NB4 (cell line): ENCODE data around the gene BBX.

ENCODE experiments used
- CTCF ChIP-seq: IDR thresholded peaks from one replicate; pipeline ENCODE4 v1.5.1; 2012; ENCODE audit warnings: low read depth, low read length
- MAX ChIP-seq: IDR thresholded peaks from 2 replicates; pipeline ENCODE4 v1.6.1; 2011; ENCODE audit warnings: low read depth, low read length
- MYC ChIP-seq: IDR thresholded peaks from 2 replicates; pipeline ENCODE4 v1.6.1; 2011; ENCODE audit warnings: low read depth, low read length
- POLR2A ChIP-seq: IDR thresholded peaks from 2 replicates; pipeline ENCODE4 v1.6.1; 2011; ENCODE audit warnings: mild to moderate bottlenecking; ENCODE audit not compliant: insufficient read length; ENCODE audit errors: extremely low read depth

- no peak for TF ChIP-seq POLR2A
- TF ChIP-seq CTCF, result no peak
- TF ChIP-seq MYC, result no peak
- no peak for TF ChIP-seq MAX
Observed at GRCh38 chr3:107588217-107588616, 65.5 kb downstream of the BBX start.
